SK-N-MC (cell line): ENCODE measurements around the gene BCCIP.

Source experiments
- EZH2 ChIP-seq: fragments of 200-600 bp; sonication (generic); IDR thresholded peaks from one replicate; pipeline ENCODE4 v1.6.1; 2017; ENCODE audit warnings: antibody characterized with exemption
- FOXP2 ChIP-seq: optimal IDR thresholded peaks from 2 replicates; pipeline ENCODE3; 2011; ENCODE audit warnings: mild to moderate bottlenecking, moderate library complexity; ENCODE audit not compliant: insufficient read depth; ENCODE audit errors: extremely low read length, control extremely low read depth
- POLR2AphosphoS5 ChIP-seq: IDR thresholded peaks from 2 replicates; pipeline ENCODE4 v1.6.1; 2012; ENCODE audit warnings: mild to moderate bottlenecking, low read depth, low read length, borderline replicate concordance

GRCh38 chr10:125866421-125867029 lies 43.2 kb downstream of the BCCIP start:
- TF ChIP-seq POLR2AphosphoS5: no peak
- no peak for TF ChIP-seq EZH2
- no peak for TF ChIP-seq FOXP2
